Measurements from ENCODE around the gene GPR135. TPM values are rescaled to one million over a fixed set of nuclear protein-coding genes. Genes with fewer than 3 reads are reported as not detected.

GPR135 gene, protein sequence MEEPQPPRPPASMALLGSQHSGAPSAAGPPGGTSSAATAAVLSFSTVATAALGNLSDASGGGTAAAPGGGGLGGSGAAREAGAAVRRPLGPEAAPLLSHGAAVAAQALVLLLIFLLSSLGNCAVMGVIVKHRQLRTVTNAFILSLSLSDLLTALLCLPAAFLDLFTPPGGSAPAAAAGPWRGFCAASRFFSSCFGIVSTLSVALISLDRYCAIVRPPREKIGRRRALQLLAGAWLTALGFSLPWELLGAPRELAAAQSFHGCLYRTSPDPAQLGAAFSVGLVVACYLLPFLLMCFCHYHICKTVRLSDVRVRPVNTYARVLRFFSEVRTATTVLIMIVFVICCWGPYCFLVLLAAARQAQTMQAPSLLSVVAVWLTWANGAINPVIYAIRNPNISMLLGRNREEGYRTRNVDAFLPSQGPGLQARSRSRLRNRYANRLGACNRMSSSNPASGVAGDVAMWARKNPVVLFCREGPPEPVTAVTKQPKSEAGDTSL
- total RNA-seq (3.0 TPM), polyA plus RNA-seq (ENCODE audit: insufficient read depth, low read depth, low replicate concordance) (0.77 TPM)
- long read RNA-seq, donor 1, full-length matches to known transcripts, result 3 of 3 reads
- long read RNA-seq, donor 1, partial matches to known transcripts, result 0 of 3 reads
- long read RNA-seq, donor 1, other reads (novel, unspliced or antisense), result 0 of 3 reads
- long read RNA-seq, donor 2, full-length matches to known transcripts, result 1 of 1 reads
- long read RNA-seq, donor 2, partial matches to known transcripts, result 0 of 1 reads
- long read RNA-seq, donor 2, other reads (novel, unspliced or antisense), result 0 of 1 reads
- long read RNA-seq, donor 3, full-length matches to known transcripts, result 5 of 5 reads
- long read RNA-seq, donor 3, partial matches to known transcripts, result 0 of 5 reads
- long read RNA-seq, donor 3, other reads (novel, unspliced or antisense), result 0 of 5 reads
- long read RNA-seq, donor 4, full-length matches to known transcripts, result 3 of 3 reads
- long read RNA-seq, donor 4, partial matches to known transcripts, result 0 of 3 reads
- long read RNA-seq, donor 4, other reads (novel, unspliced or antisense), result 0 of 3 reads
- long read RNA-seq, donor 5, full-length matches to known transcripts, result 1 of 1 reads
- long read RNA-seq, donor 5, partial matches to known transcripts, result 0 of 1 reads
- long read RNA-seq, donor 5, other reads (novel, unspliced or antisense), result 0 of 1 reads
- long read RNA-seq, donor 6, full-length matches to known transcripts, result 1 of 1 reads
- long read RNA-seq, donor 6, partial matches to known transcripts, result 0 of 1 reads
- long read RNA-seq, donor 6, other reads (novel, unspliced or antisense), result 0 of 1 reads
- long read RNA-seq, donor 7, full-length matches to known transcripts, result 4 of 4 reads
- long read RNA-seq, donor 7, partial matches to known transcripts, result 0 of 4 reads
- long read RNA-seq, donor 7, other reads (novel, unspliced or antisense), result 0 of 4 reads
- long read RNA-seq, donor 8, full-length matches to known transcripts, result 2 of 2 reads
- long read RNA-seq, donor 8, partial matches to known transcripts, result 0 of 2 reads
- long read RNA-seq, donor 8, other reads (novel, unspliced or antisense), result 0 of 2 reads
- long read RNA-seq, donor 9, full-length matches to known transcripts, result 1 of 1 reads
- long read RNA-seq, donor 9, partial matches to known transcripts, result 0 of 1 reads
- long read RNA-seq, donor 9, other reads (novel, unspliced or antisense), result 0 of 1 reads
- long read RNA-seq, donor 10, full-length matches to known transcripts, result 3 of 3 reads
- long read RNA-seq, donor 10, partial matches to known transcripts, result 0 of 3 reads
- long read RNA-seq, donor 10, other reads (novel, unspliced or antisense), result 0 of 3 reads

DNA sequence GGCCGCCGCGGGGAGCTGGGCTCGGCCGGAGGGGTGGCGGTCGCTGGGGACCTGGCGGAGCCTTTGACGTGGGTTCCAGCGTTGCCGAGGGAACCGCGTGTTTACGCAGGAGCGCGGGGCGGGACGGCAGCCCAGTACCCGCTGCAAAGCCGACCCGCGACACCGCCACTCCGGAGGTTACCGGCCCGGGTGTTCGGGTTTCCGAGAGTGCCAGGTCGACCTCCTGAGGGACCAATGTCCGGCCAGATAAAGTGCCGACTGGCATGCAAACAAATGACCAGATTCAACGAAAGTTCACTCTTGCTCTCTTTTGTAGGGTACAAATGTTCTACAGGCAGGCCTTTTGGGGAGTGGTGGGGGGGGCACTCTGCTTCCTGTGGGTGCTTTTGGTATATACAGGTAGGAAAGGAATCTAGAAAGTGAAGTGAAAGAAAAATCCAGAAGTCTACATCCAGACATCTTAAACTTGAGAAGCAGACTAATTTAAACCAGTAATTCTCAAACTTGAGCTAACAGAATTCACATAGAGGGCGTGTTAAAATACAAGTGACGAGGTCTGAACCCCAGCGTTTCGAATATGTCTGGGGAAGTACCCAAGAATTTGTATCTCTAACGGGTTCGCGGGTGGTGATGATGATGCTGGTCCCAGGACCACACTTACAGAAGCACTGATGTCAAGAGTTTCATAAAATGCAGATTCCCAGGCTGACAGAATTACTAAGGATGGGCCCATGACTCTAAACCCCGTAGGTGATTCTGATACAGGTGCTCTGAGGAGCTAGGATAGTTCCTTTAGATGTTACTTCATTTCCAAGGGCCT is at the start of gene GPR135:
TSS of gene GPR135 (minus strand) at position 65 of the 820 bp plus-strand sequence. CDS start 154 bp downstream, outside the sequence.
- no peak for FAIRE-seq
- DNase-seq, result peak in 3 of 5 donors; percentile 58 to 74 (median 68)
- intact Hi-C loops (cut with DNase I), result no loop called here

DNA sequence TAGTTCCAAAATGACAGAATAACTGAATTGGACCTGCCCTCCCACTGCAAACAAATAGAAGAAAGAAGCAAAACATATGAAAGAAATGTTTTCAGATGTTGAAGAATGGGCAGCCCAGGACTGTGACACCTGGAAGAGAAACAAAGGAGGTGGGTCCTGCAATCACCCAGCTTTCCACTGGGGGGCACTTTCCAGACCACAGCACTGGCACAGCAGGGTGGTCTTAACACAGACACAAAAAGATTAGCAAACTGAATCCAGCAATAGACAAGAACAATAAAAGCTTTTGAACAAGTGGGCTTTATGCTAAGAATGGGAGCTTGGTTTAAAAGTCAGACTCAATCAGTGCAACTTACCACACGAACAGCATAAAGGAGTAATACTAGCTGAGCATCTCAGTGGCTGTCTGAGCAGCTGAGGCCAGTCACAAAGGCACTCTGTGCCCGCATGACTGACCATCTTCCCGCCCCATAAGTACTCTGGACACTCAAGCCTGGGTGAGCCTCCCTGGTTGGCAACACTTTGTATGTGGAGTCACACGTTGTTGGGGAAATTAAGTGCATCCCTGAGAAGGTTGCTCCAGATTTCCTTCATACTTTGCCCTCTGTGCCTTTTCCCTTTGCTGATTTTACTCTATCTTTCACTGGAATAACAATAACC is 46.9 kb upstream of the GPR135 start:
- TF ChIP-seq, protein P1, sequence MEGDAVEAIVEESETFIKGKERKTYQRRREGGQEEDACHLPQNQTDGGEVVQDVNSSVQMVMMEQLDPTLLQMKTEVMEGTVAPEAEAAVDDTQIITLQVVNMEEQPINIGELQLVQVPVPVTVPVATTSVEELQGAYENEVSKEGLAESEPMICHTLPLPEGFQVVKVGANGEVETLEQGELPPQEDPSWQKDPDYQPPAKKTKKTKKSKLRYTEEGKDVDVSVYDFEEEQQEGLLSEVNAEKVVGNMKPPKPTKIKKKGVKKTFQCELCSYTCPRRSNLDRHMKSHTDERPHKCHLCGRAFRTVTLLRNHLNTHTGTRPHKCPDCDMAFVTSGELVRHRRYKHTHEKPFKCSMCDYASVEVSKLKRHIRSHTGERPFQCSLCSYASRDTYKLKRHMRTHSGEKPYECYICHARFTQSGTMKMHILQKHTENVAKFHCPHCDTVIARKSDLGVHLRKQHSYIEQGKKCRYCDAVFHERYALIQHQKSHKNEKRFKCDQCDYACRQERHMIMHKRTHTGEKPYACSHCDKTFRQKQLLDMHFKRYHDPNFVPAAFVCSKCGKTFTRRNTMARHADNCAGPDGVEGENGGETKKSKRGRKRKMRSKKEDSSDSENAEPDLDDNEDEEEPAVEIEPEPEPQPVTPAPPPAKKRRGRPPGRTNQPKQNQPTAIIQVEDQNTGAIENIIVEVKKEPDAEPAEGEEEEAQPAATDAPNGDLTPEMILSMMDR (IDR thresholded peaks at IDR 0.05; ENCODE audit: borderline replicate concordance, extremely low read depth, insufficient read depth), result peak; percentile 28
- no peak overlapping the region for H3K4me3 ChIP-seq (ENCODE audit: low read length in 3 of 3)
- peak in 4 of 5 donors; percentile 49 to 59 (median 55) for DNase-seq
- no peak overlapping the region for H3K27ac ChIP-seq (ENCODE audit: low read depth in 2 of 2, low read length in 2 of 2)
- H3K4me1 ChIP-seq (ENCODE audit: control insufficient read depth in 2 of 3, insufficient read depth in 2 of 3, low read depth in 1 of 3, low read length in 3 of 3), result no peaks in the 10 kb centered on the region
- no peak overlapping the region for H3K9ac ChIP-seq (ENCODE audit: low read length in 3 of 3)
- no peaks in the 10 kb centered on the region for H3K36me3 ChIP-seq (ENCODE audit: control insufficient read depth in 2 of 3, insufficient read depth in 3 of 3, low read length in 3 of 3)
- no peaks in the 10 kb centered on the region for H3K9me3 ChIP-seq (ENCODE audit: control insufficient read depth in 2 of 3, insufficient read depth in 1 of 3, low read length in 3 of 3)
- FAIRE-seq, result no peak
- intact Hi-C loops (cut with DNase I), result no loop called here
- H3K27me3 ChIP-seq (ENCODE audit: control insufficient read depth, insufficient read depth, low read length), result no peaks in the 10 kb centered on the region

More for the DNA sequence above, at the start of gene GPR135:
- H3K4me1 ChIP-seq (ENCODE audit: control insufficient read depth in 2 of 3, insufficient read depth in 2 of 3, low read depth in 1 of 3, low read length in 3 of 3), result peaks cover 0 to 7% (median 0%) of the 10 kb centered on the region in 3 donors
- H3K27ac ChIP-seq (ENCODE audit: low read depth in 2 of 2, low read length in 2 of 2), result peak within 1 kb of the TSS; percentile 19 to 49
- peaks cover 0 to 13% (median 0%) of the 10 kb centered on the region in 3 donors for H3K36me3 ChIP-seq (ENCODE audit: control insufficient read depth in 2 of 3, insufficient read depth in 3 of 3, low read length in 3 of 3)
- peak within 1 kb of the TSS; percentile 24 to 36 (median 26) for H3K9ac ChIP-seq (ENCODE audit: low read length in 3 of 3)
- TF ChIP-seq, protein P1 (IDR thresholded peaks at IDR 0.05; ENCODE audit: borderline replicate concordance, extremely low read depth, insufficient read depth), result no peak
- no peaks in the 10 kb centered on the region for H3K27me3 ChIP-seq (ENCODE audit: control insufficient read depth, insufficient read depth, low read length)
- H3K9me3 ChIP-seq (ENCODE audit: control insufficient read depth in 2 of 3, insufficient read depth in 1 of 3, low read length in 3 of 3), result no peaks in the 10 kb centered on the region
- peak within 1 kb of the TSS; percentile 61 to 80 (median 63) for H3K4me3 ChIP-seq (ENCODE audit: low read length in 3 of 3)

All from kidney (tissue), 22 donors.